ENCODE measurements around the gene RNF5. TPM values are rescaled to one million over a fixed set of nuclear protein-coding genes. Genes with fewer than 3 reads are reported as not detected.

The RNF5 gene
- total and polyA plus RNA-seq, 7 donors = 52.0 to 122 (median 91.1) TPM

DNA sequence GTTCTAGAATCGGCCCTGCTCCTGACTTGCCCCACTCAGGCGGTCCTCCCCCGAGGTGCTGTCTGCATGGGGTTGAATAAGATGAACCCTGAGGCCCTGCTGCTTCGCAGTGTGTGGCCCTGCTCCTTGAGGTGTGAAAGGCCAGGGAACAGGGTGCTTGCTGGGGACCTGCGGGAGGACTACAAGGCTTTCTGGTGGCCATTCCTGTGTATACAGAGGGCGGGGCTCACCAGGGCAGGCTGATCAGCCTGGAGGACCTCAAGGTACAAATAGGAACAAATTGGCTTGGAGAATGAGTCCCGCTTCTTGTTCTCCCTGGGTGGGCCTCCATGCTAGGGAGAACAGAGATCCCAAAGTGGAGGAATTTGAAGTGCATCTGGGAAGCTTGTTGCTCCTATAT, 40.0 kb downstream of the RNF5 start:
- no peaks in the 10 kb centered on the region for H3K4me1 ChIP-seq
- no peak overlapping the region for H3K4me3 ChIP-seq
- H3K36me3 ChIP-seq (ENCODE audit: insufficient read depth in 1 of 2, low read depth in 1 of 2) = peaks cover 0 to 4% of the 10 kb centered on the region in 2 donors
- H3K27me3 ChIP-seq (ENCODE audit: insufficient read depth in 3 of 3, low read length in 2 of 3) = peaks cover 0 to 4% (median 0%) of the 10 kb centered on the region in 3 donors
- no peaks in the 10 kb centered on the region for H3K9me3 ChIP-seq
- no peak overlapping the region for H3K27ac ChIP-seq
- ATAC-seq = no peak
- WGBS, 3 donors = 68 to 81% (median 78%) methylated on average over 7 of the region's 7 CpGs
- no peak for DNase-seq
- intact Hi-C loops (cut with DNase I) = no loop called here
- TF ChIP-seq, protein P1, sequence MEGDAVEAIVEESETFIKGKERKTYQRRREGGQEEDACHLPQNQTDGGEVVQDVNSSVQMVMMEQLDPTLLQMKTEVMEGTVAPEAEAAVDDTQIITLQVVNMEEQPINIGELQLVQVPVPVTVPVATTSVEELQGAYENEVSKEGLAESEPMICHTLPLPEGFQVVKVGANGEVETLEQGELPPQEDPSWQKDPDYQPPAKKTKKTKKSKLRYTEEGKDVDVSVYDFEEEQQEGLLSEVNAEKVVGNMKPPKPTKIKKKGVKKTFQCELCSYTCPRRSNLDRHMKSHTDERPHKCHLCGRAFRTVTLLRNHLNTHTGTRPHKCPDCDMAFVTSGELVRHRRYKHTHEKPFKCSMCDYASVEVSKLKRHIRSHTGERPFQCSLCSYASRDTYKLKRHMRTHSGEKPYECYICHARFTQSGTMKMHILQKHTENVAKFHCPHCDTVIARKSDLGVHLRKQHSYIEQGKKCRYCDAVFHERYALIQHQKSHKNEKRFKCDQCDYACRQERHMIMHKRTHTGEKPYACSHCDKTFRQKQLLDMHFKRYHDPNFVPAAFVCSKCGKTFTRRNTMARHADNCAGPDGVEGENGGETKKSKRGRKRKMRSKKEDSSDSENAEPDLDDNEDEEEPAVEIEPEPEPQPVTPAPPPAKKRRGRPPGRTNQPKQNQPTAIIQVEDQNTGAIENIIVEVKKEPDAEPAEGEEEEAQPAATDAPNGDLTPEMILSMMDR (IDR thresholded peaks at IDR 0.05) = no peak

DNA sequence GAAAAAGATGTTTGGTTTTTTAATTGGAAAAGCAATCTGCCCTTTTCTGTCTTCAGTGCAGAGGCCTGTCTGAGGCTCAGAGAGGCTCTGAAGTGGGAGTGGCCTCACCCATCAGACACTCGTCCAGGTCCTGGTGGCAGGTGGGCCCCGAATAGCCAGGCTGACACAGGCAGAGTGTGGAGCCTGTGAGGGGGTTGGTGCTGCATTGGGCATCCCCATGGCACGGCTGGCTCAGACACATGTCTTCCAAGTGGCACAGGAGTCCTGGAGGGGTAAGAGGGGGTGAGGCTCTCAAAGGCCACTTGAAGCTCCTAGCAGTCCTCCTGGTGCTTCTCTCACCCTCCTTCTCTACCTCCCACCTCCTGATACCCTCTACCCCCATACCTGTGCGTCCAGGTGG, 41.8 kb downstream of the RNF5 start:
- intact Hi-C loops (cut with DNase I) = no loop called here
- TF ChIP-seq, protein P1 (IDR thresholded peaks at IDR 0.05) = no peak
- no peaks in the 10 kb centered on the region for H3K36me3 ChIP-seq (ENCODE audit: insufficient read depth in 1 of 2, low read depth in 1 of 2)
- ATAC-seq = no peak
- no peak overlapping the region for H3K27ac ChIP-seq
- H3K27me3 ChIP-seq (ENCODE audit: insufficient read depth in 3 of 3, low read length in 2 of 3) = peaks cover 0 to 4% (median 0%) of the 10 kb centered on the region in 3 donors
- no peak for DNase-seq
- no peaks in the 10 kb centered on the region for H3K9me3 ChIP-seq
- 53 to 70% (median 66%) methylated on average over 4 of the region's 4 CpGs for WGBS, 3 donors
- no peak overlapping the region for H3K4me3 ChIP-seq
- H3K4me1 ChIP-seq = no peaks in the 10 kb centered on the region

DNA sequence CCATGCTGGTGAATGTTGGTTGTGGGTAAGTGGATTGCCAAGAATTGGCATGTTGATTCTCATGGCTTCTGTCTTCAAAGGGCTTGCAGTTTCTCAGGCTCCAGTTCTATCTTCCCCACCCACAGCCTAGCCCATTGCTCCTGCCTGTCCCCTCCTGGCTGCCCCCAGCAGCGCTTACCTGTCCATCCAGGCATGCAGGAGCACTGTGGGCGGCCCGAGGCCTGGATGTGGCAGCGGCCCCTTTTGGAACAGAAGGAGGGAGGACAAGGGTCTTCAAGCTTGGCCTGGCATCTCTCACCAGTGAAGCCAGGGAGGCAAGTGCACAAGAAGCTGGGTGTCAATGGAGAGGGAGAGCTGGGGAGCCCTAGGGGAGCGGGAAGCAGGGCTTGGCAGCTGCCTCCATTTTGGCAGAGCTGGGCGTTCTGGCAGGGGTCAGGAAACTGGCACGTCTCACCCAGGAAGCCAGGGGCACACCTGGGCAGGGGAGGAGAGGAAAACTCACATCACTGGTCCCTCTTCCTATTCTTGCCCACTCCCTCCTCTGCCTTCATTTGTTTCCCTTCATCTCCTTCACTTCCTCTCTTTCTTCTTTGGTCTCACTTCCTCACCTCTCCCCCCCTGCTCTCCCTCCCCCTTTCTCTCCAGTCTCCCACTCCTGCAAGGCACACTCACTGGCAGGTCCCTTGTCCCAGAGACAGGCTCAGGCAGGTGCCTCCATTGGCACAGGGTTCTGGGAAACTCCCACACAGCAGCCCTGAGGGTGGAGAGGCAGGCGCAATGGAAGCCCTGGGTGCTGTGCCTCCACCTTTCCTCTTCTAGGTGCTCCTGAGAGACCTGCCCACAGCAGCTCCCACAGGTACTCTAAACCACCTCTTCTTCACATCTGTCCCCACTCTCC, 44.4 kb downstream of the RNF5 start:
- no peaks in the 10 kb centered on the region for H3K4me1 ChIP-seq
- WGBS, 3 donors = 73 to 84% (median 81%) methylated on average over 7 to 8 of the region's 8 CpGs
- no peak overlapping the region for H3K27ac ChIP-seq
- TF ChIP-seq, protein P1 (IDR thresholded peaks at IDR 0.05) = no peak
- DNase-seq (no peak), ATAC-seq (no peak)
- intact Hi-C loops (cut with DNase I) = no loop called here
- peaks cover 0 to 4% (median 0%) of the 10 kb centered on the region in 3 donors for H3K27me3 ChIP-seq (ENCODE audit: insufficient read depth in 3 of 3, low read length in 2 of 3)
- H3K4me3 ChIP-seq = peak overlapping the region; percentile 53
- H3K36me3 ChIP-seq (ENCODE audit: insufficient read depth in 1 of 2, low read depth in 1 of 2) = no peaks in the 10 kb centered on the region
- no peaks in the 10 kb centered on the region for H3K9me3 ChIP-seq

DNA sequence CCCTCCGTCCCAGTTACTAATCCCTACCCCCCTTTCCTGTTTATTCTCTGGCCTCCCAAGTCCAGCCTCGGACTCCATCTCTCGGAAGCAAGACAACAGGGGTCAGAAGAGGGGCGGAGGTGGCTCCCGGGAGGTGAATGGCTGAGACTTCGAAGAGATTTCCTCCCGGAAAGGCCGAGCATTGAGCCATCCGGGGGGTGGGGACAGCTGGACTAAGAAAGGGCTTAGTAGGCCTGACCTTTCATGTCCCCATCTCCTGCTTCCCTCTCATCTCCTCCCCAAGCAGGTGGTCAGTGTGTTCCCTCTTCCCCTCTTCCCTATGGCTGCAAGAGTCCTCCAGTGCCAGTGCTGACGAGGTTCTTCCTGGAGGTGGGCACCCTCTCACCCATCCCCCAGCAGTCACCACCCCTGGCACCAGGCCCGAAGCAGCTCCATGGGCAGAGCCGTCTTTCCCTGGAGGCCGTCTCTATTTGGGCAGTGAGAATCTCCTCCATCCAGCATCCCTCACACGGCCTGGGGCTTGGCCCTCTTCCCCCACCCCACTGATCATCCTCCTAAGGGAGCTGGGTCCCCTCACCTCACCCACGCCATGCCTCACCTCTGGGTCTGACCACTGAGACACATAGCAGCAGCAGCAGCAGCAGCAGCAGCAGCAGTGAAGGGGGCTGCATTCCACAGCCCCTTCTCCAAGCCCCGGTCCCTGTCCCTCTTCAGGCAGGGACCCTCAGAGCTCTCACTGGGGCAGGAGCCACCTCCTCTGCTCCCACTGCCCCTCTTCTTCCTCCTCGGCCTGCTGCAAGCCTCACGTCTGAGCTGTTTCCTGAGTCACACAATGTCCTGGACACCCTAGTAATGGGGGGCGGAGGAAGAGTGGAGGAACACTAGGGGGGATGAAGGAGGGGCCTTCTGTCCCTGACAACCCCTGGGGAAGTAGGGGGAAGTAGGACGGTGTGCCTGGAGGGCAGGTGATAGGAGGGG, 45.3 kb downstream of the RNF5 start, which contains the start of gene NOTCH4:
TSS of gene NOTCH4 (minus strand) at position 810 of the 978 bp plus-strand sequence. CDS start at position 671, 139 bp downstream.
- Histone ChIP-seq H3K9me3 (no peaks in the 10 kb centered on the region), H3K4me1 (no peaks in the 10 kb centered on the region), H3K27ac (no peak within 1 kb of the TSS), H3K27me3 (ENCODE audit: insufficient read depth in 3 of 3, low read length in 2 of 3) (peaks cover 0 to 4% (median 0%) of the 10 kb centered on the region in 3 donors), H3K36me3 (ENCODE audit: insufficient read depth in 1 of 2, low read depth in 1 of 2) (no peaks in the 10 kb centered on the region), H3K4me3 (peak within 1 kb of the TSS; percentile 53)
- DNase-seq (no peak), ATAC-seq (peak in 3 of 4 donors; percentile 27 to 33 (median 30))
- intact Hi-C loops (cut with DNase I) = no loop called here
- TF ChIP-seq, protein P1 (IDR thresholded peaks at IDR 0.05) = no peak
- WGBS, 3 donors = 34 to 49% (median 37%) methylated on average over 20 of the region's 20 CpGs
